AG09319 (cell line): Measurements from ENCODE around the gene CAMK2A.
"Not testable (repeated sequence)": the region's sequence is repeated elsewhere in the genome, so short reads cannot be mapped to it uniquely, and the experiment has no call there.

Source experiments
- DNase-seq: peaks from one replicate; pipeline ENCODE4 v3.0.0-alpha.2; 2010; ENCODE audit warnings: low read depth; ENCODE audit errors: extremely low read depth
- CTCF ChIP-seq: IDR thresholded peaks from 2 replicates; pipeline ENCODE4 v1.5.1; 2011; ENCODE audit warnings: low read depth, mild to moderate bottlenecking, inconsistent platforms, low read length, moderate library complexity

Gene CAMK2A

GRCh38 chr5:150239099-150239793 is 50.3 kb downstream of the CAMK2A start:
- no peak for DNase-seq
- no peak for TF ChIP-seq CTCF

- TF ChIP-seq CTCF = no peak
- no peak for DNase-seq
These were observed 50.9 kb downstream of the CAMK2A start for GRCh38 chr5:150238646-150239045.

GRCh38 chr5:150236981-150237754 is 52.4 kb downstream of the CAMK2A start:
- no peak for DNase-seq
- TF ChIP-seq CTCF = no peak

GRCh38 chr5:150236313-150236712 is 53.3 kb downstream of the CAMK2A start:
- TF ChIP-seq CTCF = no peak
- DNase-seq = no peak

- TF ChIP-seq CTCF = no peak
- no peak for DNase-seq
These were observed 54.1 kb downstream of the CAMK2A start for GRCh38 chr5:150235500-150235854.

- no peak for DNase-seq
- no peak for TF ChIP-seq CTCF
These were observed 54.7 kb downstream of the CAMK2A start for GRCh38 chr5:150234576-150235499.

- not testable (repeated sequence) for DNase-seq
These were observed 55.9 kb downstream of the CAMK2A start for GRCh38 chr5:150233706-150234105.
